ENCODE results near the gene PTGS1. TPM values are rescaled to one million over a fixed set of nuclear protein-coding genes. Genes with fewer than 3 reads are reported as not detected.

The PTGS1 gene
- polyA plus RNA-seq, 1 donor from 2014 or later, result 0.17 TPM

DNA sequence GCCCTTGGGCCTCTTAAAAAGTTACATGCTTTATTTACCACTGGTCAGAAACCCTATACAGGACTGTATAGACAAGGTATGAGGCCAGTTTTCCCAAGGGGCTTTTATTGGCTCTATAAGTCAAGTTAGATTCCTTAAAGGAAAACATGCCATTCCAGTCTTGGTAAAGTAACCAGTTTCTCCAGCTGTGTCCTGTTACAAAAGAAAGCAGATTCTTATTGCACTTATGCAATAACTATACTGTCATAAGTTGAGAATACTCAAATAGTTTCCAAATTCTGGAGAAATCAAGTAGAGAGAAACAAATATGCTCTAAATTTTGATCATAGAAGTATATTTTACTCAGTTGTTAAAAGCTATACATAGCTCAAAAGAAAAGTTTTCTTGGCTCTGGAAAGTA, 47.2 kb downstream of the PTGS1 start:
- H3K9me2 ChIP-seq (ENCODE audit: insufficient read depth, low read length), result no peaks in the 10 kb centered on the region
- no peaks in the 10 kb centered on the region for H3K27me3 ChIP-seq (ENCODE audit: insufficient read depth, low read depth, low read length)
- H3K4me3 ChIP-seq (ENCODE audit: low read length), result no peak overlapping the region
- H3K79me2 ChIP-seq (replicated peaks; ENCODE audit: insufficient read depth, low read length), result no peaks in the 10 kb centered on the region
- H3K27ac ChIP-seq (ENCODE audit: low read length), result no peak overlapping the region
- no peak overlapping the region for H2AFZ ChIP-seq (ENCODE audit: low read depth, low read length)
- H3K36me3 ChIP-seq (ENCODE audit: insufficient read depth, low read length), result no peaks in the 10 kb centered on the region
- H3K4me2 ChIP-seq (ENCODE audit: low read length), result no peak overlapping the region
- no peaks in the 10 kb centered on the region for H3F3A ChIP-seq (ENCODE audit: insufficient read depth, low read length, poor library complexity, severe bottlenecking)
- no peaks in the 10 kb centered on the region for H4K20me1 ChIP-seq (ENCODE audit: insufficient read depth)
- no peak for TF ChIP-seq EP300 (conservative IDR thresholded peaks at IDR 0.05; ENCODE audit: poor library complexity, severe bottlenecking)
- no peak overlapping the region for H3K9ac ChIP-seq (ENCODE audit: low read length)
- peaks cover 6% of the 10 kb centered on the region for H3K9me3 ChIP-seq (ENCODE audit: low read length)

DNA sequence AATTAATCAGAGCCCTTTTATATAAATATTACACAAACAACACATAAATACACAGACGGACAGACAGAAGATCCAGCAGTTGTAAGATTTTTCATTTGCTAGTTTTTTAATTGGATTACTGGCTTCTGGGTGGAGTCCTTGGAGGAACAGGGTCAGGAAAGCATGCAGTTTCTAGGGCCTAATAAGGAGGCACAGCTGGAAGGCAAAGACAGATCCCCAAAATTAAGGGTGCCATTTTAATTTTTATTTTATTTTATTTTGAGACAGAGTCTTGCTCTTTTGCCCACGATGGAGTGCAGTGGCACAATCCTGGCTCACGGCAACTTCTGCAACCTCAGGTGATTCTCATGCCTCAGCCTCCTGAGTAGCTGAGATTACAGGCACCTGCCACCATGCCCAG, 49.5 kb downstream of the PTGS1 start:
- H3F3A ChIP-seq (ENCODE audit: insufficient read depth, low read length, poor library complexity, severe bottlenecking), result no peaks in the 10 kb centered on the region
- H3K27ac ChIP-seq (ENCODE audit: low read length), result no peak overlapping the region
- peaks cover 6% of the 10 kb centered on the region for H3K9me3 ChIP-seq (ENCODE audit: low read length)
- H2AFZ ChIP-seq (ENCODE audit: low read depth, low read length), result no peak overlapping the region
- no peak overlapping the region for H3K4me2 ChIP-seq (ENCODE audit: low read length)
- H3K4me3 ChIP-seq (ENCODE audit: low read length), result no peak overlapping the region
- no peaks in the 10 kb centered on the region for H3K9me2 ChIP-seq (ENCODE audit: insufficient read depth, low read length)
- no peaks in the 10 kb centered on the region for H3K27me3 ChIP-seq (ENCODE audit: insufficient read depth, low read depth, low read length)
- no peaks in the 10 kb centered on the region for H3K79me2 ChIP-seq (replicated peaks; ENCODE audit: insufficient read depth, low read length)
- H4K20me1 ChIP-seq (ENCODE audit: insufficient read depth), result no peaks in the 10 kb centered on the region
- H3K36me3 ChIP-seq (ENCODE audit: insufficient read depth, low read length), result no peaks in the 10 kb centered on the region
- H3K9ac ChIP-seq (ENCODE audit: low read length), result no peak overlapping the region
- TF ChIP-seq POLR2AphosphoS5 (IDR thresholded peaks at IDR 0.05) (no peak), EP300 (conservative IDR thresholded peaks at IDR 0.05; ENCODE audit: poor library complexity, severe bottlenecking) (no peak), RAD21 (conservative IDR thresholded peaks at IDR 0.05) (no peak), TAF1 (IDR thresholded peaks at IDR 0.05; ENCODE audit: low read depth) (no peak), SMC3 (conservative IDR thresholded peaks at IDR 0.05; ENCODE audit: poor library complexity) (no peak), MXI1 (conservative IDR thresholded peaks at IDR 0.05; ENCODE audit: poor library complexity, severe bottlenecking) (no peak), EZH2 (IDR thresholded peaks at IDR 0.05; ENCODE audit: borderline replicate concordance, insufficient read depth, low read length, poor library complexity, severe bottlenecking) (no peak)
- TF ChIP-seq, protein P1, sequence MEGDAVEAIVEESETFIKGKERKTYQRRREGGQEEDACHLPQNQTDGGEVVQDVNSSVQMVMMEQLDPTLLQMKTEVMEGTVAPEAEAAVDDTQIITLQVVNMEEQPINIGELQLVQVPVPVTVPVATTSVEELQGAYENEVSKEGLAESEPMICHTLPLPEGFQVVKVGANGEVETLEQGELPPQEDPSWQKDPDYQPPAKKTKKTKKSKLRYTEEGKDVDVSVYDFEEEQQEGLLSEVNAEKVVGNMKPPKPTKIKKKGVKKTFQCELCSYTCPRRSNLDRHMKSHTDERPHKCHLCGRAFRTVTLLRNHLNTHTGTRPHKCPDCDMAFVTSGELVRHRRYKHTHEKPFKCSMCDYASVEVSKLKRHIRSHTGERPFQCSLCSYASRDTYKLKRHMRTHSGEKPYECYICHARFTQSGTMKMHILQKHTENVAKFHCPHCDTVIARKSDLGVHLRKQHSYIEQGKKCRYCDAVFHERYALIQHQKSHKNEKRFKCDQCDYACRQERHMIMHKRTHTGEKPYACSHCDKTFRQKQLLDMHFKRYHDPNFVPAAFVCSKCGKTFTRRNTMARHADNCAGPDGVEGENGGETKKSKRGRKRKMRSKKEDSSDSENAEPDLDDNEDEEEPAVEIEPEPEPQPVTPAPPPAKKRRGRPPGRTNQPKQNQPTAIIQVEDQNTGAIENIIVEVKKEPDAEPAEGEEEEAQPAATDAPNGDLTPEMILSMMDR (IDR thresholded peaks at IDR 0.05; ENCODE audit: poor library complexity, severe bottlenecking), result no peak
- TF ChIP-seq, protein P2, sequence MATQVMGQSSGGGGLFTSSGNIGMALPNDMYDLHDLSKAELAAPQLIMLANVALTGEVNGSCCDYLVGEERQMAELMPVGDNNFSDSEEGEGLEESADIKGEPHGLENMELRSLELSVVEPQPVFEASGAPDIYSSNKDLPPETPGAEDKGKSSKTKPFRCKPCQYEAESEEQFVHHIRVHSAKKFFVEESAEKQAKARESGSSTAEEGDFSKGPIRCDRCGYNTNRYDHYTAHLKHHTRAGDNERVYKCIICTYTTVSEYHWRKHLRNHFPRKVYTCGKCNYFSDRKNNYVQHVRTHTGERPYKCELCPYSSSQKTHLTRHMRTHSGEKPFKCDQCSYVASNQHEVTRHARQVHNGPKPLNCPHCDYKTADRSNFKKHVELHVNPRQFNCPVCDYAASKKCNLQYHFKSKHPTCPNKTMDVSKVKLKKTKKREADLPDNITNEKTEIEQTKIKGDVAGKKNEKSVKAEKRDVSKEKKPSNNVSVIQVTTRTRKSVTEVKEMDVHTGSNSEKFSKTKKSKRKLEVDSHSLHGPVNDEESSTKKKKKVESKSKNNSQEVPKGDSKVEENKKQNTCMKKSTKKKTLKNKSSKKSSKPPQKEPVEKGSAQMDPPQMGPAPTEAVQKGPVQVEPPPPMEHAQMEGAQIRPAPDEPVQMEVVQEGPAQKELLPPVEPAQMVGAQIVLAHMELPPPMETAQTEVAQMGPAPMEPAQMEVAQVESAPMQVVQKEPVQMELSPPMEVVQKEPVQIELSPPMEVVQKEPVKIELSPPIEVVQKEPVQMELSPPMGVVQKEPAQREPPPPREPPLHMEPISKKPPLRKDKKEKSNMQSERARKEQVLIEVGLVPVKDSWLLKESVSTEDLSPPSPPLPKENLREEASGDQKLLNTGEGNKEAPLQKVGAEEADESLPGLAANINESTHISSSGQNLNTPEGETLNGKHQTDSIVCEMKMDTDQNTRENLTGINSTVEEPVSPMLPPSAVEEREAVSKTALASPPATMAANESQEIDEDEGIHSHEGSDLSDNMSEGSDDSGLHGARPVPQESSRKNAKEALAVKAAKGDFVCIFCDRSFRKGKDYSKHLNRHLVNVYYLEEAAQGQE (IDR thresholded peaks at IDR 0.05; ENCODE audit: borderline replicate concordance), result no peak

- no peak overlapping the region for H3K9ac ChIP-seq (ENCODE audit: low read length)
- no peak overlapping the region for H3K4me2 ChIP-seq (ENCODE audit: low read length)
- no peaks in the 10 kb centered on the region for H3K27me3 ChIP-seq (ENCODE audit: insufficient read depth, low read depth, low read length)
- no peak overlapping the region for H3K4me3 ChIP-seq (ENCODE audit: low read length)
- H3K9me3 ChIP-seq (ENCODE audit: low read length), result peaks cover 6% of the 10 kb centered on the region
- H4K20me1 ChIP-seq (ENCODE audit: insufficient read depth), result no peaks in the 10 kb centered on the region
- no peaks in the 10 kb centered on the region for H3K79me2 ChIP-seq (replicated peaks; ENCODE audit: insufficient read depth, low read length)
- H2AFZ ChIP-seq (ENCODE audit: low read depth, low read length), result no peak overlapping the region
- H3K27ac ChIP-seq (ENCODE audit: low read length), result no peak overlapping the region
- no peaks in the 10 kb centered on the region for H3F3A ChIP-seq (ENCODE audit: insufficient read depth, low read length, poor library complexity, severe bottlenecking)
- no peak for TF ChIP-seq MXI1 (conservative IDR thresholded peaks at IDR 0.05; ENCODE audit: poor library complexity, severe bottlenecking)
- TF ChIP-seq, protein P1 (IDR thresholded peaks at IDR 0.05; ENCODE audit: poor library complexity, severe bottlenecking), result no peak
- TF ChIP-seq SMC3 (conservative IDR thresholded peaks at IDR 0.05; ENCODE audit: poor library complexity), result no peak
- TF ChIP-seq POLR2AphosphoS5 (IDR thresholded peaks at IDR 0.05), result no peak
- no peak for TF ChIP-seq EZH2 (IDR thresholded peaks at IDR 0.05; ENCODE audit: borderline replicate concordance, insufficient read depth, low read length, poor library complexity, severe bottlenecking)
- TF ChIP-seq EP300 (conservative IDR thresholded peaks at IDR 0.05; ENCODE audit: poor library complexity, severe bottlenecking), result no peak
- TF ChIP-seq TAF1 (IDR thresholded peaks at IDR 0.05; ENCODE audit: low read depth), result no peak
- TF ChIP-seq, protein P2 (IDR thresholded peaks at IDR 0.05; ENCODE audit: borderline replicate concordance), result no peak
- no peaks in the 10 kb centered on the region for H3K9me2 ChIP-seq (ENCODE audit: insufficient read depth, low read length)
- no peaks in the 10 kb centered on the region for H3K36me3 ChIP-seq (ENCODE audit: insufficient read depth, low read length)
These were observed 54.3 kb downstream of the PTGS1 start for GRCh38 chr9:122425087-122425486.
